GM18868 (cell line): ENCODE data around the gene AZU1.
"Not testable (repeated sequence)": the region's sequence is repeated elsewhere in the genome, so short reads cannot be mapped to it uniquely, and the experiment has no call there.

Source experiments
- ATAC-seq: cut with Tn5 transposase; IDR thresholded peaks from one replicate; pipeline ENCODE4 v1.9.1; 2021; ENCODE audit warnings: mild to moderate bottlenecking, moderate library complexity; ENCODE audit not compliant: unreplicated experiment

The AZU1 gene

DNA sequence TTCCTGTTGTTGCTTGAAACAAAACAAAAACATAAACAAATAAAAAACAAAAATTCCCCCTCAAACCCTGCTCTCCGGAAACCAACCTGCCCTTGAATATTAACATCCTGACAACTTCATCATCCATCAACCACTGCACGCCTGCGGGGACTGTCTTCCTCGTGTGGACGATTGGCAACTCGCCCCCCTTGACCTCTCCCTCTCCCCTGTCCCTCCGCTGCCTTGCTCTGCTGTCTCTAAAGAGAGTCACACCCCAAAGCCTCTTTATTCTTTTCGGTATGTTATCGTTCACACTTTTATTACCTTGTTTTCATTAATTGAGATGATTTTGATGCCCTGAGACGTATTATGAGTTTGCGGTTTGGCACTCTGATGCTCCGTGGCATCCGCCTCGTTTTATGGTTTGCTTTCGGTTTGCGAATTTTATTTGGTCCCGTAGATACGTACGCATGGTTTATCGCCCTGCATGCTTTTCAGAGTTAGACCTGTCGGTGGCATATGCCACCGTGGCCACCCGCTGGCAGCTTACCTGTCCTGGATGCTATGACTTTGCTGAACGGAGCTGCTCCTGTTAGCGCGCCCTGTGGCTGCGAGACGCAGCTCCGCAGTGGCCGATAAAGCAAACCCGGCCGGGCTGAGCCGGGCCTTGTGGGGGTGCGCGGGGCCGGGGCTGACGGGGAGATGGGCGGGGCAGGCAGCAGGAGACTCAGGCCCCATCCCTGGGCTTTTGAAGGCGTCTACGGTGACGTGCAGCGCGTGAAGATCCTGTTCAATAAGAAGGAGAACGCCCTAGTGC is 19.8 kb upstream of the AZU1 start:
- ATAC-seq = no peak

DNA sequence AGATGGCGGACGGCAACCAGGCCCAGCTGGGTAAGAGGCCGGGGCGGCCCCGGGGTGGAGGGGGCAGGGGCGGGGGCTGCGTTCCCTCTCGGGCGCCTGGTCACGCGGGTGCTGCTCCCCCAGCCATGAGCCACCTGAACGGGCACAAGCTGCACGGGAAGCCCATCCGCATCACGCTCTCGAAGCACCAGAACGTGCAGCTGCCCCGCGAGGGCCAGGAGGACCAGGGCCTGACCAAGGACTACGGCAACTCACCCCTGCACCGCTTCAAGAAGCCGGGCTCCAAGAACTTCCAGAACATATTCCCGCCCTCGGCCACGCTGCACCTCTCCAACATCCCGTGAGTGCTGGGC is 19.2 kb upstream of the AZU1 start:
- ATAC-seq = no peak

DNA sequence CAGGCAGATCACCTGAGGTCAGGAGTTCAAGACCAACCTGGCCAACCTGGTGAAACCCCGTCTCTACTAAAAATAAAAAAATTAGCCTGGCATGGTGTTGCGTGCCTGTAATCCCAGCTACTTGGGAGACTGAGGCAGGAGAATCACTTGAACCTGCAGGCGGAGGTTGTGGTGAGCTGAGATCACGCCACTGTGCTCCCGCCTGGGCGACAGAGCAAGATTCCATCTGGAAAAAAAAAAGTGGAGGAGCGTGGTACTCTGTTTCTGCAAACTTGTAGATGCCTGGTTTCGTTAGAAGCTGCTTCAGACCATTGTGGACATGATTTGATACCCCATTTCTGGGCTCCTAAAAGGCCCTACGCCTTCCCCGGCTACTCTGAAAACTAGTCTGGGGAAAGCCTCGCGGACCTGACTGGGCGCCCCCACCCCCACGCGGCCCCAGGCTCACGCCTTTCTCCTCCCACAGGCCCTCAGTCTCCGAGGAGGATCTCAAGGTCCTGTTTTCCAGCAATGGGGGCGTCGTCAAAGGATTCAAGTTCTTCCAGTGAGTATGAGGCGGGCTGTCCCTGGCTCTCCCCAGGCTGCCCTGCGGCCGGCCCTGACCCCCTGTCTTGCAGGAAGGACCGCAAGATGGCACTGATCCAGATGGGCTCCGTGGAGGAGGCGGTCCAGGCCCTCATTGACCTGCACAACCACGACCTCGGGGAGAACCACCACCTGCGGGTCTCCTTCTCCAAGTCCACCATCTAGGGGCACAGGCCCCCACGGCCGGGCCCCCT is 17.4 kb upstream of the AZU1 start:
- no peak for ATAC-seq

DNA sequence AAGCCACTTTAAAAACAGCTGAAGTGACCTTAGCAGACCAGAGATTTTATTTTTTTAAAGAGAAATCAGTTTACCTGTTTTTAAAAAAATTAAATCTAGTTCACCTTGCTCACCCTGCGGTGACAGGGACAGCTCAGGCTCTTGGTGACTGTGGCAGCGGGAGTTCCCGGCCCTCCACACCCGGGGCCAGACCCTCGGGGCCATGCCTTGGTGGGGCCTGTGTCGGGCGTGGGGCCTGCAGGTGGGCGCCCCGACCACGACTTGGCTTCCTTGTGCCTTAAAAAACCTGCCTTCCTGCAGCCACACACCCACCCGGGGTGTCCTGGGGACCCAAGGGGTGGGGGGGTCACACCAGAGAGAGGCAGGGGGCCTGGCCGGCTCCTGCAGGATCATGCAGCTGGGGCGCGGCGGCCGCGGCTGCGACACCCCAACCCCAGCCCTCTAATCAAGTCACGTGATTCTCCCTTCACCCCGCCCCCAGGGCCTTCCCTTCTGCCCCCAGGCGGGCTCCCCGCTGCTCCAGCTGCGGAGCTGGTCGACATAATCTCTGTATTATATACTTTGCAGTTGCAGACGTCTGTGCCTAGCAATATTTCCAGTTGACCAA is 16.7 kb upstream of the AZU1 start:
- no peak for ATAC-seq

DNA sequence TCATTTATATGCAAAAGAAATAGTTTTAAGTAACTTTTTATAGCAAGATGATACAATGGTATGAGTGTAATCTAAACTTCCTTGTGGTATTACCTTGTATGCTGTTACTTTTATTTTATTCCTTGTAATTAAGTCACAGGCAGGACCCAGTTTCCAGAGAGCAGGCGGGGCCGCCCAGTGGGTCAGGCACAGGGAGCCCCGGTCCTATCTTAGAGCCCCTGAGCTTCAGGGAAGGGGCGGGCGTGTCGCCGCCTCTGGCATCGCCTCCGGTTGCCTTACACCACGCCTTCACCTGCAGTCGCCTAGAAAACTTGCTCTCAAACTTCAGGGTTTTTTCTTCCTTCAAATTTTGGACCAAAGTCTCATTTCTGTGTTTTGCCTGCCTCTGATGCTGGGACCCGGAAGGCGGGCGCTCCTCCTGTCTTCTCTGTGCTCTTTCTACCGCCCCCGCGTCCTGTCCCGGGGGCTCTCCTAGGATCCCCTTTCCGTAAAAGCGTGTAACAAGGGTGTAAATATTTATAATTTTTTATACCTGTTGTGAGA is 16.1 kb upstream of the AZU1 start:
- ATAC-seq = no peak

DNA sequence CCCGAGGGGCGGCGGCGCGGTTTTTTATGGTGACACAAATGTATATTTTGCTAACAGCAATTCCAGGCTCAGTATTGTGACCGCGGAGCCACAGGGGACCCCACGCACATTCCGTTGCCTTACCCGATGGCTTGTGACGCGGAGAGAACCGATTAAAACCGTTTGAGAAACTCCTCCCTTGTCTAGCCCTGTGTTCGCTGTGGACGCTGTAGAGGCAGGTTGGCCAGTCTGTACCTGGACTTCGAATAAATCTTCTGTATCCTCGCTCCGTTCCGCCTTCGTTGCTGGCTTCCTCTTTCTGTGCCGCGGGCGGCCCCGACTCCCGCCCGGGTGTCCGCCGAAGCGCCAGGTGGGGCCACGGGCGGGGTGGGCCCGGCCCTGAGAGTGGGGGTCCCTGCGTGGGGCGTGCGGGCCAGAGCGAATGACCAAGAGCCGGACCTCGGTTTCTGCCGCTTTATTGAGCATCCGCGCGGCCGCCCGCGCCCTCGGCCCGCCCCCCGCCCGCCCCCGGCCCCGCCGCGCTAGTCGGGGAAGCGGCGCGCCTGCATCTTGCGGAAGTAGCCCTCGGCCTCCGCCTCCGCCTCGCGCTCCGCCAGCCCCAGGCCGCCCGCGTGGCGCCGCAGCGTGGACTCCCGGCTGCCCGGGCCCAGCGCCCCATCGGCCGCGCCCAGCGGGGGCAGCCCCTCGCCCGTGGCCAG is 15.4 kb upstream of the AZU1 start:
- ATAC-seq = no peak

DNA sequence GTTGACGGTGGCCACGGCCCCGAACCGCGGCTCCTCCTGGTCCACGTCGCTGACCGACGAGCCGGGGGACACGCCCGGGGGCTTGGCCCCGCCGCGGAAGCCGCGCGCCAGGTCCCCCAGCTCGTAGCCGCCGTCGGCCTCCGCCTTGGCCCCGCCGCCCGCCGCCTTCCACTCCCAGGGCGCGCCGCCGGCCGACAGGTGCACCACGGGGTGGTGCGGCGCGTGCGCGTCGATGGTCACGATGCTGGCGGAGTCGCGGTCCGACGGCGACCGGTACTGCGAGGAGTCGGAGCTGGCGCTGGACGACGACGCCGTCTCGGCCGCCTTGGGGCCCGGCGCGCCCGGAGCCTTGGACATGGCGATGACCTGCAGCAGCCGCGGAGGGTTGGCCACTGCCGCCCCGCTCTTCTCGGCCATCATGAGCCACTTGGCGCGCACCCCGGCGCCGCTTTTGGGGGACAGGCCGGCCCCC is 14.9 kb upstream of the AZU1 start:
- no peak for ATAC-seq

DNA sequence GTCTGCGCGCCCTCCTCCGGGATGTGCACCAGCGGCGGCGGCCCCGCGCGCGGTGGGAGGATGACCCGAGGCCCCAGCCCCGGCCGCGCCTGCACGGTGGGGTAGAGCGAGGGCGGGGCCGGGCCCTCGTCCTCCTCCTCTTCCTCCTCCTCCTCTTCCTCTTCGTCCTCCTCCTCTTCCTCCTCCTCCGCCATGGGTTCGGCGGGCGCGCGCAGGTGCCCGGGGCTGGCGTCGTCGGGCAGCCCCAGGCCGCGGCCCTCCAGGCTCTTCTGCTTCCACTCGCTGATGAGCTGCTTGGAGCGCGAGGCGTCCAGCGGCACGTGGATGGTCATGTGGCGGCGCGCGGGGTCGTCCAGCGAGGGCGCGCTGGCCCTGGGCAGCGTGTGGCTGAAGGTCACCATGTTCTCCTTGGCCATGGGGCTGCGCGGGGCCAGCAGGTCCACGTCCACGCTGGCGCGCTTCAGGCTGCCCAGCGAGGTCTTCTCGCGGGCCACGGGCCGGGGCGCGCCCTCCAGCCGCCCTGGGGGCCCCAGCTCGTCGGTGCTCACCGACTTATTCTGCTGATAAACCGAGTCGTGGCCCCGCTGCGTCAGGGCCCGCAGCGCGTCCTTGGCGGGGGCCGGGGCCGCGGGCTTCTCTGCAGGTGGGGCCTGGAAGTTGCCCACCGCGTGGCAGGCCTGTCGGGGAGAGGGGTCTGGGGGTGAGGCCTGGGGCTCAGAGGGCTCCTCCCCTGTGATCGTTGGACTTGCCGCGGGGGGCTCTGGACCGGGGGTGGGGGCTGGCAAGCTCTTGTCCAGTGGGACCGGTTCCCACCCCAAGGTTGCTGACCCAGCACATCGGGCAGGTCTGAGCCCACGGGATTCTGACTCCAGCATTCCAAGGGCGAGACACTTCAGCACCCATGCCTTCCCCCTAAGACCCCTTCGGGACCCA is 14.2 kb upstream of the AZU1 start:
- no peak for ATAC-seq

DNA sequence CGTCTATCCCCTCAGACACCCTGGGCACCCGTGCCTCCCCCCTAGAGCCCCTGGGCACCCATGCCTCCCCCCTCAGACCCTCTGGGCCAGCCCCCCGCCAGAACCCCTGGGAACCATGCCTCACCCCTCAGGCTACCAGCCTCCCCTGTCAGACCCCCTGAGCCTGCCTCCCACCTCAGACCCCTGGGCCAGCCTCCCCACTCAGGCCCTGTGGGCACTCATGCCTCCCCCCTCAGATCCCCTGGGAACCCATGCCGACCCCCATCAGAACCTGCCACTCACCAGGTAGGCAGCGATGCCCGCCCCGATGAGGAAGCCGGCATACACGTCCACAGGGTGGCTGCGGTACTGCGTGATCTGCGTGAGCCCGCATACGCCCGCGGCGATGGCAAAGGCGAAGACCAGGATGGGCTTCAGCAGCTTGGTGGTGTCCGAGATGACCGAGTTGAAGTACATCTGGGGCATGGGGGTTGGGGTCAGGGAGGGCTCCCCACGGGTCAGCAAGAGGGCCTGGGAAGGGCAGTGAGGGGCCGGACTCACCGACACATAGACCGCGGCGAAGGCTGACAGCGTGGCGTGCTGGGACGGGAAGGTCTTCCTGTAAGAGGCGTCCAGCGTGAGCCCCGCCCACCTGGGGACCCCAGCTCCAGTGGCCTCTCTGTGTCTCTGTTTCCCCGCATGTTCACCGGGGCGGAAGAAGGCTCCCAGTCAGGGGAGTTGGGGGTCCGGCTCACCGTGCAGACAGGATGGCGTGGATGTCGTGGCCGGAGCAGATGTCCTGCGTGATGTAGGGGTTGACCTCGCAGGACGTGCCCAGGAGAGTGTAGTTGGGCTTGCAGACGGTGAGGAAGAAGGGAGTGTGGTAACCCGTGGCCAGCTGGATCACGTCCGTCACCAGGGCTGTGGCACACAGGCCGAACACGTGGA is 13.2 kb upstream of the AZU1 start:
- no peak for ATAC-seq

DNA sequence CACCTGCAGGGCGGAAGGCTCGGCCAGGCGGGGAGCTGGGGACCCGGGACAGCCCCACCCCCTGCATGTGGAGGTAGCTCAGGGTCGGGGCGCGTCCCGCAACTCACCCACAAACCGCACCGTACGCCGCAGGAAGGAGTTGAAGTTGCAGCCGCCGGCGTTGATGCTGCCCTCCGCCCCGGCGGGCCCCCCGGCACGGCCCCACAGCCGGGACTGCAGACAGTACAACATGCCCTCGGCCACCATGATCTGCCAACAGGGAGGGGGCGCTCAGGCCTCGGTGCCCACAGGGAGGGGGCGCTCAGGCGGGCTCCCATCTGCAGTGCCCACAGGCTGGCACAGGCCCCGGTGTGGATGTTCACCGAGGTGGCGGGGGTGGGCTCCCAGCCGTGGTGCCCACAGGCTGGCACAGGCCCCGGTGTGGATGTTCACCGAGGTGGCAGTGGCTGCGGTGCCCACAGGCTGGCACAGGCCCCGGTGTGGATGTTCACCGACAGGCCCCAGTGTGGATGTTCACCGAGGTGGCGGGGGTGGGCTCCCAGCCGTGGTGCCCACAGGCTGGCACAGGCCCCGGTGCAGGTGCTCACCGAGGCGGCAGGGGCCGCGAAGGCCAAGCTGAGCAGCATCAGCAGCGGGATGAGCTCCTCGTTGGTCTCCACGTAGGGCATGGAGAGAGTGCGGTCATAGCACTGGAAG is 12.4 kb upstream of the AZU1 start:
- ATAC-seq = no peak

DNA sequence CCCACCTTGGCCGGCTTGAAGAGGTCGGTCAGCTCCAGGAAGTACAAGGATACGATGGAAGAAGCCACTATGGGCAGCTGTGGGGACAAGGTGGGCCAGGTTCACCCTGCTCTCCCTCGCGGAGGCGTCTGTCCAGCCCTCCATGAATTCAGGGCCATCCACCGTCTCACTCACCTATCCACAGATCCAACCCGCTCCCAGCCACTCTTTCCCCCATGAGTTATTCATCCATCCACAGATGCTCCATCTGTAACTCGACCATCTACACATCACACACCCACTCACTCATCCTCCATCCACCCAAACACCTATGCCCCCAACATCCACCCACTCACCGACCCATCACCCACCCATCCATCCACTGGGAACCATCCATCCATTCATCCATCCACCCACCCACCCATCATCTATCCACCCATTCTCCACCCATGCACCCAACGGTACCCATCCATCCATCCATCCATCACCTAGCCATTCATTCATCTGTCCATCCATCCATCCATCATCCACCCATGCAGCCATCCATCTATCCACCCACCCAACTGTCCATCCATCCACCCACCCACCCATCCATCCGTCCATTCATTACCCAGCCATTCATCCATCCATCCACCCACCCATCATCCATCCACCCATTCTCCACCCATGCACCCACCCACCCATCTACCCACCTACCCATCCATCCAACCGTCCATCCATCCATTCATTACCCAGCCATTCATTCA is 11.7 kb upstream of the AZU1 start:
- ATAC-seq = no peak

DNA sequence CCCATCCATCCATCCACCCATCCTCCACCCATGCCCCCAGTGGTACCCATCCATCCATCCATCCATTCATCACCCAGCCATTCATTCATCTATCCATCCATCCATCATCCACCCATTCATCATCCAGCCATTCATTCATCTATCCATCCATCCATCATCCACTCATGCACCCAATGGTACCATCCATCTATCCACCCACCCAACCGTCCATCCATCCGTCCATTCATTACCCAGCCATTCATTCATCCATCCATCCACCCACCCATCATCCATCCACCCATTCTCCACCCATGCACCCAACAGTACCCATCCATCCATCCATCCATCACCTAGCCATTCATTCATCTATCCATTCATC is 11.2 kb upstream of the AZU1 start:
- ATAC-seq = no peak

DNA sequence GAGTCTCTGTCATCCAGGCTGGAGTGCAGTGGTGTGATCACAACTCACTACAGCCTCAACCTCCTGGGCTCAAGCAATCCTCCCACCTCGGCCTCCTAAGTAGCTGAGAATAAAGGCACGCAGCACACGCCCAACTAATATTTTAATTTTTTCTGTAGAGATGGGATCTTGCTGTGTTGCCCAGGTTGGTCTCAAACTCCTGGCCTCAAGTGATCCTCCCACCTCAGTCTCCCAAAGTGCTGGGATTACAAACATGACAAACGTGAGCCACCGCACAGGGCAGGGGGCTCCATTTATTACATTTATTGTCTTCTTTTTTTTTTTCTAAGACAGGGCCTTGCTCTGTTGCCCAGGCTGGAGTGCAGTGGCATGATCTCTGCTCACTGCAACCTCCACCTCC is 7.4 kb upstream of the AZU1 start:
- ATAC-seq = not testable (repeated sequence)

DNA sequence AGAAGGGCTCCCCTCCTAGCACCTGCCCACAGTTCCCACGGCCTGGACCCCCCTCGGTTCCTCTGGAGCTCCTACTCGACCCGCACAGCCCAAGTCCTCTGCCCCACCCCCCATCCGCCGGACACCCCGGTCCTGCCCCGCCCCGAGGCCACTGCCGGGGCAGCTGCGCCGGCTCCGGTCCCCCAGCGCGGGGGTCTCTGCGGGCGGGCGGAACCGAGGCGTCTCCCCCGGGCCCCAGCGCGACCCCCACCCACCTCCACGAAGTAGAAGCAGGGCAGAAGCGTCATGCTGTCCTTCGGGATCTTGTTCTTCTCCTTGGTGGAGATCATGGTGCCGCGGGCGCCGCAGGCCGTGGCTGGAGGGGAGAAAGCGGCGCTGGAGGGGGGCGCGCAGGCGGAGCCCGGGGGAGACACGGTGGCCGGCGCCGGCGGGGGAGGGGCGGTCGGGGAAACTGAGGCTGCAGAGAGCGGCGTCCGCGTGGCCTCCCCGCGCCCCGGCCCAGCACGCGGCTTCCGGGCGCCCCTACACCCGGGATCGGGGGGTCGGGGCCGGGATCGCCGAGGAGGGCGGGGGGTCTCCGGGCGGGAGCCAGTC is 6.3 kb upstream of the AZU1 start:
- no peak for ATAC-seq

DNA sequence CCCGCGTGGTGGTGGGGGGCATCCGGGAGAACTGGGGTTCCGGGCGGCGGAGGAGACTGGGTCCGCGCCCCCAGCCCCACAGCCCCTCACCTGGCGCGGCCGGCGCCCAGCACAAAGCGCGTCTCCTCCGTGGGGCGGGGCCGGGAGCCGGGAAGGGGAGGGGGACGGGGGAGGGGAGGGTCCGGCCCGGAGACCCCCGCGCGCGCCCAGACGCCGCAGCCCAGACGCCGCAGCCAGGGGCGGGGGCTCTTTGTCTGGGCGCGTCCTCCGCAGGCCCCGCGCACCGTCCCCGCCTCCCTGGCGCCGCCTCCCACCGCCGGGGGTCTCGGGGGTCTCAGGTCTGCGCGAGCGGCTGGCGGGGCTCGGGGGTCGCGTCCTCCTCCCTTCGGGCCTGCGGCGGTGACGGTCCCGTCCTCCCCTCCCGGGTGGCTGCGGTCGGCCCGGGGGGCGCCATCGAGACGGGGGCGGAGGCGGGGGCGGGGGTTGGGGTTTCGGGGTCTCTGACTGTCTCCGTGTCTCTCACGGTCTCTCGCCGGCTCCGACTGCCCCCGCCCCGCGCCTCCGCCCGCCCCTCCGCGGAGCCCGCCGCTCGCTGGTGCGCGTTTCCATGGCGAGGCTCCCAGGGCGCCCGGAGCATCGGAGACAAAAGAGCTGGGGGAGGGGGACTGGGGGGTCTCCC is 5.7 kb upstream of the AZU1 start, which contains the start of gene PLPPR3:
TSS of gene PLPPR3 (minus strand) at position 131 of the 679 bp plus-strand sequence. CDS start 396 bp downstream, outside the sequence.
- ATAC-seq = no peak

DNA sequence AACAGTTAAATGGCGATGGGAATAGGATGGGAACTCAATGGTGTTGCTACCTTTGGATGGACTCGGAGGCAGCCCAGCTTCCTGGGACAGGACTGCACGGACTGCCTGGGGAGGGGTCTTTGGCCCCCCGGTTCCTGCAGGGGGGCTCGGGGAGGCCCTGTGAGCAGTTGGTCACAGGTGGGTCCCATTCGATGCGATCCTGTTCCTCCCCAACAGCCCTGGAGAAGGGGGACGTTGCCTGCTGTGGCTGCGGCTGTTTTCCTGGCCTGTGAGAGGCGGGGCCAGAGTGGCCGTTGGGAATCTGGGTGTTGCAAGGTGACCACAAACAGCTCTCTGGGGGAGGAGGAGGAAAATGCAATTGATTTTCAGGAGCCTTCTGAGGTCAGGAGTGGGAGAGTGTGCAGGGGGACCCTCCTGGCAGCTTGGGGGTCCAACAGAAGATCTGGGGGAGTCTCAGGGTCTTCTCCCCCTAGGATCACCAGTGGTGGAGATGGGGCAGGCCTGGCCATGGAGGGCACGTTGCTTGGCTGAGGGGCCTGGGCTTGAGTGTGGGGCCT is 4.0 kb upstream of the AZU1 start:
- ATAC-seq = no peak
